ENCODE results near the gene ARID5B. TPM values are rescaled to one million over a fixed set of nuclear protein-coding genes. Genes with fewer than 3 reads are reported as not detected.

The ARID5B gene
- total RNA-seq, 1 donor from 2014 or later = 1.1 TPM

DNA sequence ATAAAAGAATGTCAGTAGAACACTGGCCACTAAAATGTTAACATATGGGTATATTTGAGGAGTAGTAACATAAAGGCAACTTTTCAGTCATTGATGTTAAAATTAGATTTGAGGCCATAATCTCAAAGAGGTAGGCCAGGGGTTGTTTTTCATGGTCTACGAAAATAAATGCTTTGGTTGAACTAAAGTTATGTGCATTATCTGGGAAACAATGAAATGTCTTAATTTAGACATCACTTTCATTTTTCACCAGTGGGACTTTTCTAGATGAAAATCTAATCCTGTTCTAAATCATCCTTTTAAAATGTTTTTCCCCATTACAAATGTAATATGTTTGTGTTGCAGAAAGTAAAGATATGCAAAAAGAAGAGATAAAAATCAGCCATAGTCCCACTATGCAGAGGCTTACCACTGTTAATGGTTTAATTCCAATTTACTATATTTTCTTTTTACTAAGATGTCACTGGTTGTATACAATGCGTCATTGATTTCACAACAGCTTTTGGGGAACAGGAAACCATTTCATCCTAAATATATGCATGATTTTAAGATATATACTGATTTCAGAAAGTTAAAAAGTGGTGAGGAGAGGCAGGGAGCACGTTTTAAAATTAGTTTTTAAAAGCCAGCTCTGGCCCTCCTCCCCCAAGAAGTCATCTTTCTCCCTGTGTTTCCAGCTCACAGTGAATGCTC is 64.3 kb downstream of the ARID5B start:
- H3K4me1 Mint-ChIP-seq (ENCODE audit: low read depth, unreplicated experiment) = peaks cover 24% of the 10 kb centered on the region
- no peak for DNase-seq
- no peaks in the 10 kb centered on the region for H3K27me3 Mint-ChIP-seq (ENCODE audit: unreplicated experiment)
- H3K9me3 Mint-ChIP-seq (ENCODE audit: unreplicated experiment) = no peaks in the 10 kb centered on the region
- TF ChIP-seq, protein P1, sequence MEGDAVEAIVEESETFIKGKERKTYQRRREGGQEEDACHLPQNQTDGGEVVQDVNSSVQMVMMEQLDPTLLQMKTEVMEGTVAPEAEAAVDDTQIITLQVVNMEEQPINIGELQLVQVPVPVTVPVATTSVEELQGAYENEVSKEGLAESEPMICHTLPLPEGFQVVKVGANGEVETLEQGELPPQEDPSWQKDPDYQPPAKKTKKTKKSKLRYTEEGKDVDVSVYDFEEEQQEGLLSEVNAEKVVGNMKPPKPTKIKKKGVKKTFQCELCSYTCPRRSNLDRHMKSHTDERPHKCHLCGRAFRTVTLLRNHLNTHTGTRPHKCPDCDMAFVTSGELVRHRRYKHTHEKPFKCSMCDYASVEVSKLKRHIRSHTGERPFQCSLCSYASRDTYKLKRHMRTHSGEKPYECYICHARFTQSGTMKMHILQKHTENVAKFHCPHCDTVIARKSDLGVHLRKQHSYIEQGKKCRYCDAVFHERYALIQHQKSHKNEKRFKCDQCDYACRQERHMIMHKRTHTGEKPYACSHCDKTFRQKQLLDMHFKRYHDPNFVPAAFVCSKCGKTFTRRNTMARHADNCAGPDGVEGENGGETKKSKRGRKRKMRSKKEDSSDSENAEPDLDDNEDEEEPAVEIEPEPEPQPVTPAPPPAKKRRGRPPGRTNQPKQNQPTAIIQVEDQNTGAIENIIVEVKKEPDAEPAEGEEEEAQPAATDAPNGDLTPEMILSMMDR (IDR thresholded peaks at IDR 0.05; ENCODE audit: partially characterized antibody, unreplicated experiment) = no peak
- no peaks in the 10 kb centered on the region for H3K36me3 Mint-ChIP-seq (ENCODE audit: unreplicated experiment)
- no peak overlapping the region for H3K27ac Mint-ChIP-seq (ENCODE audit: unreplicated experiment)
- no peak overlapping the region for H3K4me3 Mint-ChIP-seq (ENCODE audit: unreplicated experiment)

DNA sequence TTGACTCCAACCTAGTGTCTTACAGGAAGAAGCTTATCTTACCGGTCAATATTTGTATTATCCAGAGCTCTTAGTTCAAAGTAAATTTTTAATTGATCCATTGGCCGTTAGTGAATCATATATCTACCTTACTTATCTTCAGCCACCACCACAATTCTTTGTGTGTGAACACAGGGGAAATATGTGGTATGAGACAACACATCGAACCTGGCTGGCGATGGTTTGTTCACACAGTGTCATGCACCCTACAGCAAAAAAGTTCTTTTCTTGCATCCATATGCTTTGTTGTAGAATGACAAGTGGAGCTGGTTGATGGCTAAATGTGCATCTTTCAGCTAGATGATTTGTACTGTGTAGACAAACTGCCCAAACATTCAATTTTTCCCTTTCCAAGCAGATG is 65.8 kb downstream of the ARID5B start:
- no peak for DNase-seq
- TF ChIP-seq, protein P1 (IDR thresholded peaks at IDR 0.05; ENCODE audit: partially characterized antibody, unreplicated experiment) = no peak
- H3K9me3 Mint-ChIP-seq (ENCODE audit: unreplicated experiment) = no peaks in the 10 kb centered on the region
- peaks cover 24% of the 10 kb centered on the region for H3K4me1 Mint-ChIP-seq (ENCODE audit: low read depth, unreplicated experiment)
- no peaks in the 10 kb centered on the region for H3K27me3 Mint-ChIP-seq (ENCODE audit: unreplicated experiment)
- H3K36me3 Mint-ChIP-seq (ENCODE audit: unreplicated experiment) = no peaks in the 10 kb centered on the region
- no peak overlapping the region for H3K4me3 Mint-ChIP-seq (ENCODE audit: unreplicated experiment)
- no peak overlapping the region for H3K27ac Mint-ChIP-seq (ENCODE audit: unreplicated experiment)

DNA sequence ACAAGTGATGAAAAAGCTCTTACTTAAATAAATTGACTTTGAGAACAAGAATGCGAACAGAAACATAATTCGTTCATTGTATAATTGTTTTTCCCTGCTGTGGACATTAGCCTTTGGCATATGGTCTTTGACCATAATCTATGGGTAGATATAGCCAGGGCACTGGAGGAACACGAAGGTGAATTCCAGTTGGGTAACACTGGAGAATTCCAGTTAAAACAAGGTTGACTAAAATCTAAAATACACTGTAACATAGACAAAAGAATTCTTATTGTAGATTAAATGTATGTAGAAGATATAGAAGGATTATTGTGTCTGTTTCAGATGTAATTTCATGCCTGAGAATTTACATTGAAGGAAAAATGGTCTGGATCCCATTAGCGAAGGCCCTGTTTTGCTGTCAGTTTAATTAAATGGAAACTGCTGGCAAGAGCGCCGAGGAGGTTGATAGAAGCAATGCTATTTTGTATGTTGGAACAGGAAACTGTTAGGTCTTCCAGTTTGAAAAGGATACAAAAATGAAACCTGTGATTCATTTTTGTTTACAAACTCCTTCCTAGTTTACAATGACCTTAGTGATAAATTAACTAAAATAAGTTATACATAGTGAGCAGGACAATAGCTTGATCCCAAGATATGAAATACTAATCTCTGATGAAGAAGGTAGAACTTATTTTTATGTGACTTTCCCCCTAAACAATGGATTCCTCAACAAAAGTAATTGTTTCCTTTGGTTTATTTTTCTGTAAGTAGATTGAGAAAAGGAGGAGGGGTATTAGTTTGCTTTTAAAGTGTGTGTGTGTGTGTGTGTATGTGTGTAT is 68.9 kb downstream of the ARID5B start:
- Mint-ChIP-seq H3K27ac (ENCODE audit: unreplicated experiment) (no peak overlapping the region), H3K27me3 (ENCODE audit: unreplicated experiment) (no peaks in the 10 kb centered on the region), H3K36me3 (ENCODE audit: unreplicated experiment) (no peaks in the 10 kb centered on the region), H3K4me1 (ENCODE audit: low read depth, unreplicated experiment) (peaks cover 41% of the 10 kb centered on the region), H3K4me3 (ENCODE audit: unreplicated experiment) (no peak overlapping the region), H3K9me3 (ENCODE audit: unreplicated experiment) (peaks cover 2% of the 10 kb centered on the region)
- TF ChIP-seq, protein P1 (IDR thresholded peaks at IDR 0.05; ENCODE audit: partially characterized antibody, unreplicated experiment) = no peak
- DNase-seq = no peak

DNA sequence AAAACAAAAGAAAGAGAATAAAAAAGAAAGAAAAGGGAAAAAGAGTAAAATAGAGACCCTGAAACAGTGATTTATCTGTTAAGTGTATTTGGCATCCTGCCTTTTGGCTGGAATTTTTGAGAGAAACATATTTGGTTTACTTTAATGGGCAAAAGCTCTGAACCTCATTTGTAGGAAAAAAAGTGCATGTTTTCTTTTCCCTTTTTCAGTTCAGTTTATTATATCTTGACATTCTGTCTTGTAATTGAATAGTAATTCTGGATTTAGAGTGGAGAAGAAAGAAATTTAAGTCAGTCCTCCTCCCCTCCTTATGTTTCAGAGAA is 69.5 kb downstream of the ARID5B start:
- TF ChIP-seq, protein P1 (IDR thresholded peaks at IDR 0.05; ENCODE audit: partially characterized antibody, unreplicated experiment) = no peak
- Mint-ChIP-seq H3K4me1 (ENCODE audit: low read depth, unreplicated experiment) (peaks cover 42% of the 10 kb centered on the region), H3K9me3 (ENCODE audit: unreplicated experiment) (peaks cover 2% of the 10 kb centered on the region), H3K4me3 (ENCODE audit: unreplicated experiment) (no peak overlapping the region), H3K36me3 (ENCODE audit: unreplicated experiment) (no peaks in the 10 kb centered on the region), H3K27me3 (ENCODE audit: unreplicated experiment) (no peaks in the 10 kb centered on the region), H3K27ac (ENCODE audit: unreplicated experiment) (no peak overlapping the region)
- DNase-seq = no peak

DNA sequence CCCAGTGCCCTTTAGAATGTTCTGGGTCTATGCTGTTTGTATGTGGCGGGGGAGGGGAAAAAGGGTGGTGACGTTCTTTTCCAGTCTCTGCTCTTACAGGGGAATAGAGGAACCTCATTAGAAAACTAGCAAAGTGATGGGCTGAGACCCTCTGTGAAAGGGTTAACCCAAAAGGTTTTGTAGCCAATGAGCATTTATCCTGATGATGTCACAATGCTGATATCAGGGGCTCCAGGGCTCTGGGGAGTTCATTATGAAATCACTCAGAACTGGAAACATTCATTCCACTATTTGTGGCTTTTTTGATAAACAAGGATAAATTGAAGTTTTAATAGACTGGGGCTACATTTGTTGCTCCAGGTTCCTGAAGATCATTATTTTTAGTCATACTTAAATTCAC is 71.7 kb downstream of the ARID5B start:
- peak overlapping the region; percentile 56 for H3K4me3 Mint-ChIP-seq (ENCODE audit: unreplicated experiment)
- no peaks in the 10 kb centered on the region for H3K36me3 Mint-ChIP-seq (ENCODE audit: unreplicated experiment)
- TF ChIP-seq, protein P1 (IDR thresholded peaks at IDR 0.05; ENCODE audit: partially characterized antibody, unreplicated experiment) = no peak
- H3K9me3 Mint-ChIP-seq (ENCODE audit: unreplicated experiment) = peaks cover 2% of the 10 kb centered on the region
- H3K27me3 Mint-ChIP-seq (ENCODE audit: unreplicated experiment) = no peaks in the 10 kb centered on the region
- peaks cover 37% of the 10 kb centered on the region for H3K4me1 Mint-ChIP-seq (ENCODE audit: low read depth, unreplicated experiment)
- peak; percentile 23 for DNase-seq
- peak overlapping the region; percentile 85 for H3K27ac Mint-ChIP-seq (ENCODE audit: unreplicated experiment)

Data from glutamatergic neuron (in vitro differentiated cells).